Tibial nerve (tissue), 4 donors: ENCODE measurements around the gene DPP7. TPM values are rescaled to one million over a fixed set of nuclear protein-coding genes. Genes with fewer than 3 reads are reported as not detected.

Experiments used
- DNase-seq, 2 donors: peaks; one replicate each; pipeline ENCODE4 v3.0.0-alpha.2; 2019; ENCODE audit warnings: low spot score in 2 of 2
- H3K27ac ChIP-seq, 4 donors: fragments of 200-600 bp; sonication (generic) in 3 of 4; one replicate each; pipeline ENCODE4 v1.5.1; 2017 to 2019; ENCODE audit warnings: mild to moderate bottlenecking in 1 of 4
- H3K27me3 ChIP-seq, 2 donors: fragments of 200-600 bp; sonication (generic) in 1 of 2; one replicate each; pipeline versions ENCODE4 v1.5.1 to v1.6.0; 2017 to 2019
- H3K36me3 ChIP-seq, 3 donors: fragments of 200-600 bp; sonication (generic); one replicate each; pipeline ENCODE4 v1.5.1; 2018 to 2019
- H3K4me1 ChIP-seq, 4 donors: fragments of 200-600 bp; sonication (generic) in 3 of 4; one replicate each; pipeline ENCODE4 v1.5.1; 2017 to 2019
- H3K4me3 ChIP-seq, 4 donors: fragments of 200-600 bp; sonication (generic) in 3 of 4; one replicate each; pipeline ENCODE4 v1.5.1; 2017 to 2019; ENCODE audit warnings: mild to moderate bottlenecking in 1 of 4, moderate library complexity in 1 of 4
- H3K9me3 ChIP-seq, 4 donors: fragments of 200-600 bp; sonication (generic) in 3 of 4; one replicate each; pipeline ENCODE4 v1.5.1; 2017 to 2019
- CTCF ChIP-seq, 5 experiments: fragments of 200-600 bp in 3 of 5; fragments of 450-650 bp in 2 of 5; sonication (generic) in 3 of 5; IDR thresholded peaks; one replicate each; pipeline ENCODE4 v1.5.1; 2016 to 2019; ENCODE audit warnings: antibody characterized with exemption in 5 of 5, mild to moderate bottlenecking in 3 of 5, moderate library complexity in 2 of 5
- EP300 ChIP-seq, 2 donors: sonication (generic); formaldehyde crosslinking; IDR thresholded peaks; one replicate each; pipeline ENCODE4 v1.6.1; 2017; ENCODE audit warnings: antibody characterized with exemption in 2 of 2, mild to moderate bottlenecking in 1 of 2
- POLR2A ChIP-seq, 2 donors: fragments of 450-650 bp; IDR thresholded peaks; one replicate each; pipeline ENCODE4 v1.6.1; 2017; ENCODE audit warnings: antibody characterized with exemption in 2 of 2, mild to moderate bottlenecking in 2 of 2, moderate library complexity in 2 of 2
- WGBS, 2 donors: methylation state at CpG; one replicate each; pipeline ENCODE4 v1.1.5; 2018; 5-methylcytosine and 5-hydroxymethylcytosine counted together
- total RNA-seq, 4 donors: library from RNA; depleted of rRNA; stranded (reverse); fragments of >200 nt; gene quantifications; one replicate each; pipeline ENCODE4 v1.1.0, GENCODE V29; 2016

Gene DPP7
- total RNA-seq, 4 donors from 2014 or later, result 74.7 to 272 (median 145) TPM

GRCh38 chr9:137083394-137084004 is 31.0 kb downstream of the DPP7 start:
- H3K36me3 ChIP-seq, result peaks cover 0 to 54% (median 24%) of the 10 kb centered on the region in 3 donors
- WGBS, 2 donors, result 49 to 63% methylated on average over 11 to 12 of the region's 12 CpGs
- H3K4me3 ChIP-seq, result no peak overlapping the region
- H3K9me3 ChIP-seq, result no peaks in the 10 kb centered on the region
- peaks cover 0 to 40% (median 25%) of the 10 kb centered on the region in 4 donors for H3K4me1 ChIP-seq
- H3K27ac ChIP-seq, result peak overlapping the region in 2 of 4 donors; percentile 50 to 84
- no peak for TF ChIP-seq CTCF (IDR thresholded peaks at IDR 0.05)
- TF ChIP-seq POLR2A (IDR thresholded peaks at IDR 0.05), result no peak
- TF ChIP-seq EP300 (IDR thresholded peaks at IDR 0.05), result peak in 1 of 2 donors; percentile 13
- DNase-seq, result peak in 1 of 2 donors; percentile 59
- H3K27me3 ChIP-seq, result peaks cover 0 to 4% of the 10 kb centered on the region in 2 donors

GRCh38 chr9:137082925-137083290 is 31.6 kb downstream of the DPP7 start:
- peak overlapping the region in 2 of 4 donors; percentile 50 to 84 for H3K27ac ChIP-seq
- DNase-seq, result no peak
- peaks cover 0 to 40% (median 30%) of the 10 kb centered on the region in 4 donors for H3K4me1 ChIP-seq
- H3K27me3 ChIP-seq, result peaks cover 0 to 4% of the 10 kb centered on the region in 2 donors
- WGBS, 2 donors, result 65 to 71% methylated on average over 8 of the region's 8 CpGs
- H3K36me3 ChIP-seq, result peaks cover 0 to 56% (median 24%) of the 10 kb centered on the region in 3 donors
- no peak overlapping the region for H3K4me3 ChIP-seq
- TF ChIP-seq POLR2A (IDR thresholded peaks at IDR 0.05), result no peak
- no peaks in the 10 kb centered on the region for H3K9me3 ChIP-seq

GRCh38 chr9:137082222-137082924 is 32.2 kb downstream of the DPP7 start:
- TF ChIP-seq POLR2A (IDR thresholded peaks at IDR 0.05) (no peak), CTCF (IDR thresholded peaks at IDR 0.05) (no peak), EP300 (IDR thresholded peaks at IDR 0.05) (no peak)
- Histone ChIP-seq H3K27me3 (peaks cover 0 to 4% of the 10 kb centered on the region in 2 donors), H3K36me3 (peaks cover 0 to 56% (median 24%) of the 10 kb centered on the region in 3 donors), H3K4me1 (peaks cover 0 to 38% (median 26%) of the 10 kb centered on the region in 4 donors), H3K9me3 (no peaks in the 10 kb centered on the region), H3K4me3 (no peak overlapping the region), H3K27ac (peak overlapping the region in 1 of 4 donors; percentile 50)
- WGBS, 2 donors, result 84 to 94% methylated on average over 9 to 13 of the region's 16 CpGs
- no peak for DNase-seq

GRCh38 chr9:137080260-137081122 is 34.0 kb downstream of the DPP7 start:
- H3K27me3 ChIP-seq, result peaks cover 0 to 4% of the 10 kb centered on the region in 2 donors
- TF ChIP-seq EP300 (IDR thresholded peaks at IDR 0.05), result no peak
- no peak for TF ChIP-seq CTCF (IDR thresholded peaks at IDR 0.05)
- TF ChIP-seq POLR2A (IDR thresholded peaks at IDR 0.05), result no peak
- DNase-seq, result no peak
- peaks cover 0 to 56% (median 24%) of the 10 kb centered on the region in 3 donors for H3K36me3 ChIP-seq
- no peaks in the 10 kb centered on the region for H3K9me3 ChIP-seq
- peaks cover 0 to 33% (median 18%) of the 10 kb centered on the region in 4 donors for H3K4me1 ChIP-seq
- no peak overlapping the region for H3K4me3 ChIP-seq
- 87 to 88% methylated on average over 19 to 20 of the region's 24 CpGs for WGBS, 2 donors
- H3K27ac ChIP-seq, result no peak overlapping the region

- DNase-seq, result no peak
- Histone ChIP-seq H3K9me3 (no peaks in the 10 kb centered on the region), H3K36me3 (peaks cover 0 to 56% (median 24%) of the 10 kb centered on the region in 3 donors), H3K27me3 (peaks cover 0 to 4% of the 10 kb centered on the region in 2 donors), H3K4me1 (peaks cover 0 to 25% (median 13%) of the 10 kb centered on the region in 4 donors), H3K4me3 (no peak overlapping the region), H3K27ac (no peak overlapping the region)
- WGBS, 2 donors, result 68 to 73% methylated on average over 11 to 12 of the region's 13 CpGs
- no peak for TF ChIP-seq EP300 (IDR thresholded peaks at IDR 0.05)
- TF ChIP-seq CTCF (IDR thresholded peaks at IDR 0.05), result no peak
- TF ChIP-seq POLR2A (IDR thresholded peaks at IDR 0.05), result no peak
Observed at GRCh38 chr9:137079401-137079787, 35.1 kb downstream of the DPP7 start.
